Left kidney (tissue), 2 donors: Measurements from ENCODE around the gene NCOA3. TPM values are rescaled to one million over a fixed set of nuclear protein-coding genes. Genes with fewer than 3 reads are reported as not detected.

Experiments used
- DNase-seq: peaks from one replicate; pipeline ENCODE4 v3.0.0-alpha.2; 2013
- polyA plus RNA-seq: library from polyadenylated mRNA; unstranded; fragments of 120-200 nt; gene quantifications from one replicate; pipeline ENCODE4 v1.2.1, GENCODE V29; 2013; ENCODE audit not compliant: insufficient read length

NCOA3 gene
- polyA plus RNA-seq, 1 donor = 46.3 TPM

GRCh38 chr20:47597090-47597489, 95.4 kb downstream of the NCOA3 start:
- DNase-seq = no peak

- no peak for DNase-seq
These were observed 97.4 kb downstream of the NCOA3 start for GRCh38 chr20:47598911-47599744.

- no peak for DNase-seq
These were observed 99.4 kb downstream of the NCOA3 start for GRCh38 chr20:47600967-47601547.

GRCh38 chr20:47603260-47603659, 101.6 kb downstream of the NCOA3 start:
- DNase-seq = no peak

GRCh38 chr20:47605673-47606413, 104.2 kb downstream of the NCOA3 start:
- DNase-seq = no peak

GRCh38 chr20:47606414-47606982, 104.8 kb downstream of the NCOA3 start:
- DNase-seq = no peak

GRCh38 chr20:47606983-47607613, 105.4 kb downstream of the NCOA3 start:
- DNase-seq = no peak

- no peak for DNase-seq
These were observed 107.3 kb downstream of the NCOA3 start for GRCh38 chr20:47609001-47609400.

GRCh38 chr20:47610247-47610944, 108.7 kb downstream of the NCOA3 start:
- no peak for DNase-seq

- DNase-seq = no peak
These were observed 109.2 kb downstream of the NCOA3 start for GRCh38 chr20:47610945-47611250.

GRCh38 chr20:47611785-47612184, 110.1 kb downstream of the NCOA3 start:
- DNase-seq = no peak

- no peak for DNase-seq
These were observed 111.0 kb downstream of the NCOA3 start for GRCh38 chr20:47612670-47613069.

- DNase-seq = no peak
These were observed 113.1 kb downstream of the NCOA3 start for GRCh38 chr20:47614703-47615309.

- no peak for DNase-seq
These were observed 116.8 kb downstream of the NCOA3 start for GRCh38 chr20:47618479-47618878.

GRCh38 chr20:47620808-47621805, 119.4 kb downstream of the NCOA3 start:
- peak; percentile 48 for DNase-seq

- DNase-seq = no peak
These were observed 120.5 kb downstream of the NCOA3 start for GRCh38 chr20:47622118-47622665.

GRCh38 chr20:47623206-47623605, 121.5 kb downstream of the NCOA3 start:
- no peak for DNase-seq

GRCh38 chr20:47627540-47627939, 125.9 kb downstream of the NCOA3 start:
- DNase-seq = no peak

GRCh38 chr20:47629907-47630306, 128.2 kb downstream of the NCOA3 start:
- DNase-seq = no peak

GRCh38 chr20:47631078-47631477, 129.4 kb downstream of the NCOA3 start:
- DNase-seq = no peak
